Effector CD4-positive, alpha-beta T cell (primary cell): ENCODE data around the gene RUBCNL.

ENCODE experiments used
- DNase-seq: peaks from one replicate; pipeline ENCODE4 v3.0.0-alpha.2; 2020

The RUBCNL gene

GRCh38 chr13:46303742-46304385 is 83.2 kb downstream of the RUBCNL start:
- no peak for DNase-seq

DNA sequence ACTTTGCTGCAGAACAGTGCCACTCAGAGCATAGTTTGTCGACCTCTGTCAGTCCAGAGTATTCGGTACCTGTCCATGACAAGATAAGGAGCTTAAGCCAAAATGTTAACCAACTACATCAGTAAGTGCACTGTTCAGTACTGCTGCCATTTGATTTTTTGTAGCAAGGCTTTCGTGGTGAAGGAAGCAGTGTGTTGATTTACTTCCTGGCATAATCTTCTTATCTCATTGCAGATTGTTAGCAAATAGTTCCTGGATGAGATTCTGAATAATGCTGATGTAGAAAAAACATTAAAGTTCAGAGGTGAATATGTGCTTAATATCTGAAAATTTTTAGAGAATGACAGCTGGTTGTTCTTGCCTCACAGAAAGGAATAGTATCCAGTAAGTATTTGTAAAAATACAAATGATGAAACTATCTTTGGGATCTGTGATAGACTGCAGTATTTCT is 89.7 kb downstream of the RUBCNL start:
- DNase-seq = no peak

- DNase-seq = no peak
These were observed 90.1 kb downstream of the RUBCNL start for GRCh38 chr13:46296921-46297320.

DNA sequence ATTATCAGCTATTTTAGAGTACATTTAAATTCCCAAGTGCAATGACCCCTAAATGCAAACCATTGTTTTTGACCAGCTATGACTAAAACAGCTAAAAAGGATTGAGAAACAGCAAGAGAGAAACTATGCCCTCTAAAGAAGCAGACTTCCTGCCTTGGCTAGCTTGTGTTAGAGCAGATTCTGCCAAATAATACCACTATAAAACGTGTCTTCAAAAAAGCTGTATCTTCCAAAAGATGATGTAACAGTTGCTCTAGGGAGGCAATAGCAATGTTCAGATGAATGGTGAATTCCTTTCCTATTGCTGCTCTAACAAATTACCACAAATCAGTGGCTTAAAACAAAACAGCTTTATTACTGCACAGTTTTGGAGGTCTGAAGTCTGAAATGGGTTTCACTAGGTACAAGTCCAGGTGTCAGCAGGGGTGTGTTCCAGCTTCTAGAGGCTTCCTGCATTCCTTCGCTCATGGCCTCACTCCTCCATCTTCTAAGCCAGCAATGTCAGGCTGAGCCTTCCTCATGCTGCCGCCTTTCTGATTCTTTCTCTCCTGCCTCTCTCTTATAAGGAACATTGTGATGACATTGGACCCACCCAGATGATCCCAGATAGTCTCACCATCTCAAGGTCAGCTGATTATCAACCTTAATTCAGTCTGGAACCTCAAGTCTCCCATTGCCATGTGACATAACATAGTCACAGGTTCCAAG is 90.8 kb downstream of the RUBCNL start:
- DNase-seq = no peak

DNA sequence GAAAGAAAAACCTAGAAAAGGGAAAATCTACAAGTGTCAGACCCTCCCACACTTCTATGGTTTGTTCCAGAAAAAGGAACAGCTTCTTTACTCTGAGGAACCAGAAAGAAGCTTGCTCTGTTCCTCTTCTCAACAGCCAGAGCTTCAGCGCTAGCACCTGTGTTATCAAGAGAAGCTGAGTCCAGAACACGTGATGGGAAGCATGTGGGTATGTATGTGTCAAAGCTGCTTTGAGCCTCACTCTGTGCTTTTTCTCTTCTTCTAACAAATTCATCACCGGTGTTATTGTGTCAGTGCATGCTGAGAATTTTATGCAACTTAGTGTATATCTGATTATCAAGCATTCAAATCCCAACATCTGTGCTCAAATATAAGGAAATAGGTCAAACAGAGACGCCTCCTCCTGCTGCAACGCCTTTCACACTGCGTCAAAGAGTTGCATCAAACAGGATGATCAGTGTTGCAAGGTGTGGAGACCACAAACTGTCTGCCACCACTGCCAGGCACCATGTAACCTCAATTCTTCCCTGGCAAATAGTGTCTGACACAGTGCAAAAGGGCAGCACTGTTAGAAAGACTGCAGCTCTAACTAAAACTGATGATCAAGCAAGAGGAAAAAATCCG is 91.4 kb downstream of the RUBCNL start:
- DNase-seq = peak; percentile 56

DNA sequence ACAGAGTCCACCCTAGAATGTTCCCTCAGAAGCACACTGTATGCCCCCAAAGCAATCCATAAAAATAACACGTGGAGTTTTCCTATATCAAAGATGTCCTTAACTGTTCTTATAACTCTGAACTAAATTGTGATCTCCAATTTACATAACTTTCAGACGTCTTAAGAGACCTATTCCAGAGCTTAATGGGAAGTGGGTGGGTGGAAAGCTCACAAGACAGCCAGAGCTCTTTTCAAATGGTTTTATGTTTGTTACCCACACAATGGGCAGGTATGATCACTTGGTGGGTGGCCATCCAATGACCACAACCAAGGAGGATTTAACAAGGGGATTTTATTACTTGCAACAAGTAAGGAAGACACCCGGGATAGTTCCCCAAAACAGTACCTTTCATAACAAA is 93.6 kb downstream of the RUBCNL start:
- DNase-seq = no peak
